H1 (cell line): ENCODE results near the gene ORAI3. TPM values are rescaled to one million over a fixed set of nuclear protein-coding genes. Genes with fewer than 3 reads are reported as not detected.

Source experiments
- ATF2 ChIP-seq: IDR thresholded peaks from 2 replicates; pipeline ENCODE4 v1.6.1; 2012; ENCODE audit warnings: low read length, inconsistent platforms
- CHD1 ChIP-seq: IDR thresholded peaks from 2 replicates; pipeline ENCODE4 v1.6.1; 2012; ENCODE audit warnings: low read depth, low read length, improper control_type of control experiment
- KDM5A ChIP-seq: fragments of 200-600 bp; IDR thresholded peaks from 2 replicates; pipeline ENCODE4 v1.7.1; 2012; ENCODE audit warnings: mild to moderate bottlenecking, low read length, inconsistent platforms, mixed read lengths
- SP1 ChIP-seq: IDR thresholded peaks from 2 replicates; pipeline ENCODE4 v1.6.1; 2011; ENCODE audit warnings: low read depth, low read length
- polyA plus RNA-seq, 7 experiments: library from polyadenylated mRNA; depleted of rRNA in 3 of 7; stranded (reverse) in 5 of 7; unstranded in 2 of 7; fragments of >200 nt in 5 of 7; fragments of 200-250 nt in 2 of 7; gene quantifications; 1 replicate in 5 of 7; 2 replicates in 1 of 7; 4 replicates in 1 of 7; pipeline versions ENCODE4 v1.2.1 to v1.2.3, GENCODE V29; 2011 to 2013; ENCODE audit warnings: missing spikeins in 2 of 7, mixed read lengths in 2 of 7
- total RNA-seq: library from RNA; stranded (reverse); fragmentation: NEBNext Ultra II Directional; extraction: Animal tissue kit (Norgen Biotek cat#: 25700); gene quantifications from 2 replicates; pipeline ENCODE4 v1.2.1, GENCODE V29; 2021

Gene ORAI3
- total and polyA plus RNA-seq, 2 of the 8 experiments (the other 6 are each of a cell fraction or from before 2014, with no cell fraction given) = 8.7 to 24.5 TPM

GRCh38 chr16:30903596-30903995 lies 45.3 kb upstream of the ORAI3 start (continued):
- TF ChIP-seq ATF2 (no peak), KDM5A (no peak), CHD1 (no peak), SP1 (no peak)
